WTC11 (cell line): Measurements from ENCODE around the gene EDN2.

Experiments used
- CTCF ChIP-seq: fragments of 200-600 bp; IDR thresholded peaks from 2 replicates; pipeline ENCODE4 v1.8.0; 2022; ENCODE audit warnings: antibody characterized with exemption
- GABPB1 ChIP-seq: sonication (generic); formaldehyde crosslinking; IDR thresholded peaks from 2 replicates; pipeline ENCODE4 v1.8.1; 2023; ENCODE audit warnings: mild to moderate bottlenecking, missing genetic modification reagents
- ZNF138 ChIP-seq: sonication (generic); formaldehyde crosslinking; conservative IDR thresholded peaks from 2 replicates; pipeline ENCODE4 v1.8.1; 2022; ENCODE audit warnings: mild to moderate bottlenecking, moderate library complexity, missing genetic modification reagents

- no peak for TF ChIP-seq GABPB1 (CRISPR knock-in tag)
- TF ChIP-seq ZNF138 (CRISPR knock-in tag): no peak
- no peak for TF ChIP-seq CTCF
Observed at GRCh38 chr1:41480204-41481108, 4.0 kb downstream of the EDN2 start.
